Hepatocyte (in vitro differentiated cells): ENCODE data around the gene WSCD2. TPM values are rescaled to one million over a fixed set of nuclear protein-coding genes. Genes with fewer than 3 reads are reported as not detected.

ENCODE experiments used
- DNase-seq: peaks from one replicate; pipeline ENCODE4 v3.0.0-alpha.2; 2016; ENCODE audit warnings: low spot score
- H2AFZ ChIP-seq: fragments of 200-600 bp; sonication (generic); 2 replicates; pipeline ENCODE4 v1.6.0; 2016; ENCODE audit warnings: antibody characterized with exemption, mild to moderate bottlenecking
- H3K27ac ChIP-seq: fragments of 200-600 bp; sonication (generic); 2 replicates; pipeline ENCODE4 v1.5.1; 2016; ENCODE audit warnings: mild to moderate bottlenecking
- H3K27me3 ChIP-seq: fragments of 200-600 bp; sonication (generic); 2 replicates; pipeline ENCODE4 v1.6.1; 2016
- H3K36me3 ChIP-seq: fragments of 200-600 bp; sonication (generic); replicated peaks from 2 replicates; pipeline ENCODE4 v1.5.1; 2016; ENCODE audit warnings: low read depth; ENCODE audit not compliant: insufficient read depth
- H3K4me1 ChIP-seq: fragments of 200-600 bp; sonication (generic); 2 replicates; pipeline ENCODE4 v1.5.1; 2016; ENCODE audit warnings: mild to moderate bottlenecking, moderate library complexity; ENCODE audit not compliant: insufficient read depth
- H3K4me2 ChIP-seq: fragments of 200-600 bp; sonication (generic); 2 replicates; pipeline ENCODE4 v1.6.0; 2016
- H3K4me3 ChIP-seq: fragments of 200-600 bp; sonication (generic); 2 replicates; pipeline ENCODE4 v1.5.1; 2016; ENCODE audit warnings: mild to moderate bottlenecking
- H3K79me2 ChIP-seq: fragments of 200-600 bp; sonication (generic); 2 replicates; pipeline ENCODE4 v1.6.0; 2017; ENCODE audit warnings: mild to moderate bottlenecking
- H3K9me2 ChIP-seq: fragments of 200-600 bp; sonication (generic); replicated peaks from 2 replicates; pipeline ENCODE4 v1.6.0; 2017; ENCODE audit warnings: mild to moderate bottlenecking; ENCODE audit not compliant: insufficient read depth
- H3K9me3 ChIP-seq: fragments of 200-600 bp; sonication (generic); 2 replicates; pipeline ENCODE4 v1.5.1; 2016; ENCODE audit warnings: low read depth, mild to moderate bottlenecking
- H4K20me1 ChIP-seq: fragments of 200-600 bp; sonication (generic); 2 replicates; pipeline ENCODE4 v1.6.0; 2016; ENCODE audit warnings: mild to moderate bottlenecking; ENCODE audit not compliant: insufficient read depth, poor library complexity, severe bottlenecking
- CTCF ChIP-seq: fragments of 200-600 bp; sonication (generic); IDR thresholded peaks from 2 replicates; pipeline ENCODE4 v1.5.1; 2016; ENCODE audit warnings: antibody characterized with exemption, mild to moderate bottlenecking; ENCODE audit not compliant: poor library complexity
- EZH2 ChIP-seq: fragments of 200-600 bp; sonication (generic); IDR thresholded peaks from 2 replicates; pipeline ENCODE4 v1.6.1; 2016; ENCODE audit warnings: antibody characterized with exemption, mild to moderate bottlenecking, borderline replicate concordance
- EZH2phosphoT487 ChIP-seq: fragments of 200-600 bp; sonication (generic); IDR thresholded peaks from one replicate; pipeline ENCODE4 v1.6.1; 2018; ENCODE audit warnings: antibody characterized with exemption, mild to moderate bottlenecking, low read depth, moderate library complexity; ENCODE audit not compliant: unreplicated experiment, severe bottlenecking
- WGBS: methylation state at CpG from one replicate; pipeline ENCODE4 v1.1.6; 2016; ENCODE audit warnings: low lambda C conversion rate; ENCODE audit errors: missing lambda C conversion rate; 5-methylcytosine and 5-hydroxymethylcytosine counted together
- polyA plus RNA-seq: library from polyadenylated mRNA; unstranded; fragments of >200 nt; fragmentation: Nextera tagmentation; extraction: Ambion mirVana; gene quantifications from 2 replicates; pipeline ENCODE4 v1.2.1, GENCODE V29; 2016
- total RNA-seq: library from RNA; depleted of rRNA; stranded (reverse); fragments of >200 nt; gene quantifications from 2 replicates; pipeline ENCODE4 v1.2.3, GENCODE V29; 2014

The WSCD2 gene
- total and polyA plus RNA-seq, 2 experiments from 2014 or later: 4.2 to 4.3 TPM

GRCh38 chr12:108273217-108273616 is 144.1 kb downstream of the WSCD2 start:
- TF ChIP-seq CTCF (no peak), EZH2 (no peak), EZH2phosphoT487 (no peak)
- H3K9me3 ChIP-seq: no peaks in the 10 kb centered on the region
- no peak overlapping the region for H2AFZ ChIP-seq
- no peaks in the 10 kb centered on the region for H3K27me3 ChIP-seq
- H3K4me3 ChIP-seq: no peak overlapping the region
- no peak overlapping the region for H3K27ac ChIP-seq
- H3K4me2 ChIP-seq: no peak overlapping the region
- H3K9me2 ChIP-seq: no peaks in the 10 kb centered on the region
- no peaks in the 10 kb centered on the region for H4K20me1 ChIP-seq
- no peaks in the 10 kb centered on the region for H3K4me1 ChIP-seq
- no peaks in the 10 kb centered on the region for H3K36me3 ChIP-seq
- WGBS: 61% methylated on average over 2 of the region's 2 CpGs
- no peaks in the 10 kb centered on the region for H3K79me2 ChIP-seq
- no peak for DNase-seq

- DNase-seq: no peak
- Histone ChIP-seq H3K79me2 (no peaks in the 10 kb centered on the region), H3K27me3 (peaks cover 5% of the 10 kb centered on the region), H2AFZ (no peak overlapping the region), H4K20me1 (no peaks in the 10 kb centered on the region), H3K4me2 (no peak overlapping the region), H3K4me1 (no peaks in the 10 kb centered on the region), H3K9me2 (no peaks in the 10 kb centered on the region), H3K4me3 (no peak overlapping the region), H3K9me3 (no peaks in the 10 kb centered on the region), H3K27ac (no peak overlapping the region), H3K36me3 (no peaks in the 10 kb centered on the region)
- TF ChIP-seq EZH2 (no peak), EZH2phosphoT487 (no peak), CTCF (no peak)
These were observed 148.5 kb downstream of the WSCD2 start for GRCh38 chr12:108277613-108278012.

- 36% methylated on average over 2 of the region's 2 CpGs for WGBS
- H3K4me1 ChIP-seq: no peaks in the 10 kb centered on the region
- H3K79me2 ChIP-seq: no peaks in the 10 kb centered on the region
- H4K20me1 ChIP-seq: no peaks in the 10 kb centered on the region
- H3K27ac ChIP-seq: no peak overlapping the region
- H3K9me3 ChIP-seq: no peaks in the 10 kb centered on the region
- TF ChIP-seq EZH2 (no peak), CTCF (no peak), EZH2phosphoT487 (no peak)
- H3K27me3 ChIP-seq: peaks cover 12% of the 10 kb centered on the region
- H3K36me3 ChIP-seq: no peaks in the 10 kb centered on the region
- no peak for DNase-seq
- H3K9me2 ChIP-seq: no peaks in the 10 kb centered on the region
- no peak overlapping the region for H3K4me2 ChIP-seq
- no peak overlapping the region for H2AFZ ChIP-seq
- H3K4me3 ChIP-seq: no peak overlapping the region
These were observed 153.1 kb downstream of the WSCD2 start for GRCh38 chr12:108282160-108282559.

- Histone ChIP-seq H3K27ac (no peak overlapping the region), H3K27me3 (peaks cover 12% of the 10 kb centered on the region), H3K4me2 (no peak overlapping the region), H3K4me1 (no peaks in the 10 kb centered on the region), H2AFZ (no peak overlapping the region), H3K4me3 (no peak overlapping the region), H3K79me2 (no peaks in the 10 kb centered on the region), H3K36me3 (no peaks in the 10 kb centered on the region), H3K9me2 (no peaks in the 10 kb centered on the region), H4K20me1 (no peaks in the 10 kb centered on the region), H3K9me3 (no peaks in the 10 kb centered on the region)
- no peak for TF ChIP-seq EZH2
- no peak for TF ChIP-seq EZH2phosphoT487
- TF ChIP-seq CTCF: no peak
- 77% methylated on average over 3 of the region's 3 CpGs for WGBS
- DNase-seq: no peak
These were observed 153.6 kb downstream of the WSCD2 start for GRCh38 chr12:108282676-108283075.
